Measurements from ENCODE around the gene MND1.
"Not testable (repeated sequence)": the region's sequence is repeated elsewhere in the genome, so short reads cannot be mapped to it uniquely, and the experiment has no call there.

Gene MND1

GRCh38 chr4:153447175-153447905 is 102.9 kb downstream of the MND1 start:
- TF ChIP-seq CTCF (IDR thresholded peaks at IDR 0.05; ENCODE audit: insufficient read depth, low read depth, low read length, missing control alignments), result no peak
- no peak overlapping the region for H3K4me3 ChIP-seq (ENCODE audit: low read length)
- no peak for DNase-seq (ENCODE audit: low read depth)

GRCh38 chr4:153448003-153448731 is 103.7 kb downstream of the MND1 start:
- no peak overlapping the region for H3K4me3 ChIP-seq (ENCODE audit: low read length)
- DNase-seq (ENCODE audit: low read depth), result peak; percentile 67
- TF ChIP-seq CTCF (IDR thresholded peaks at IDR 0.05; ENCODE audit: insufficient read depth, low read depth, low read length, missing control alignments), result no peak

- DNase-seq (ENCODE audit: low read depth), result no peak
These were observed 104.8 kb downstream of the MND1 start for GRCh38 chr4:153449338-153449737.

GRCh38 chr4:153450544-153450917 is 106.0 kb downstream of the MND1 start:
- DNase-seq (ENCODE audit: low read depth), result no peak
- no peak for TF ChIP-seq CTCF (IDR thresholded peaks at IDR 0.05; ENCODE audit: insufficient read depth, low read depth, low read length, missing control alignments)
- H3K4me3 ChIP-seq (ENCODE audit: low read length), result no peak overlapping the region

More at GRCh38 chr4:153449338-153449737, 104.8 kb downstream of the MND1 start:
- no peak overlapping the region for H3K4me3 ChIP-seq (ENCODE audit: low read length)
- no peak for TF ChIP-seq CTCF (IDR thresholded peaks at IDR 0.05; ENCODE audit: insufficient read depth, low read depth, low read length, missing control alignments)

- not testable (repeated sequence) for DNase-seq (ENCODE audit: low read depth); H3K4me3 ChIP-seq (ENCODE audit: low read length)
These were observed 106.7 kb downstream of the MND1 start for GRCh38 chr4:153451145-153451544.

- TF ChIP-seq CTCF (IDR thresholded peaks at IDR 0.05; ENCODE audit: insufficient read depth, low read depth, low read length, missing control alignments), result no peak
- no peak overlapping the region for H3K4me3 ChIP-seq (ENCODE audit: low read length)
- DNase-seq (ENCODE audit: low read depth), result no peak
These were observed 107.6 kb downstream of the MND1 start for GRCh38 chr4:153451911-153452657.

GRCh38 chr4:153452658-153453378 is 108.3 kb downstream of the MND1 start:
- TF ChIP-seq CTCF (IDR thresholded peaks at IDR 0.05; ENCODE audit: insufficient read depth, low read depth, low read length, missing control alignments), result no peak
- no peak for DNase-seq (ENCODE audit: low read depth)
- no peak overlapping the region for H3K4me3 ChIP-seq (ENCODE audit: low read length)

Measured in epithelial cell of esophagus (primary cell).